ENCODE results near the gene NPLOC4.

DNA sequence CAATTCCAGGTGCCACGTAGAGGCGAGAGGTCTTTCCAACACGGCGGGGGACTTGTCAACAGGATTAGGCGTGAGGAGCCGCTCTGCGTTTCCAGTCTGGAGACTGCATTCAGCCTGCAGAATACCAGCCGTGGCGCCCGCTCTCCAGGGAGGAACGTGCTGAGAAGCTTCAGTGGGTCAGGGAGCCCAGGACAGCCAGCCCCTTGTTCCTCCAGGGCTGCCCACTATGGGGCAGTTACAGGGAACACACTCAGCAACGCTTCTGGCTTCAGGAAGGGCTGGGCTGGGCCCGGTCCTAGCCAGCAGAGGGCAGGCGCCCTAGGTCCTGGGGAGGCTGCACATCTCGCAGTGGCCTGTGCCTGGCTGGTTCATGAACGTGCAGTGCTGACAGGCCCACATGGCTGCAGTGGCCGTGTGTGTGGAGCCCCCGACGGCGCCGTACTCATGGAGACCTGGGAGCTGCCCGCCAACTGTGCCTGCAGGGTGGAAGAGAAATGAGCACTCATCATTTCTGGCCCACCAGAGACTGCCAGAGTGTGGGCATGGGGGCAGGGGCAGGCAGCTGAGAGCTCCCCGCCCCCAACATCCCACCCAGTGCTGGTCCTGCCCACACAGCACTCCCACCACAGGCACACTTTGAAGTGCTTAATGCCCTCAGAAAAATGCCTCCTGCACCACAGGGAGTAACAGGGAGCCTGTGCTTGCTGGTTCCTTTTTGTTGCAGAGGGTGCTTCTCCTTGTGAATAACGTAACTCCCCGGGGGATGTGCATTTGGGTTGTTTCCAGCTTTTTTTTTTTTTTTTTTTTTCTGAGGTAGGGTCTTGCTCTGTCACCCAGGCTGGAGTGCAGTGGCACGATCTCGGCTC is 77.7 kb downstream of the NPLOC4 start:
- TF ChIP-seq, protein P1, sequence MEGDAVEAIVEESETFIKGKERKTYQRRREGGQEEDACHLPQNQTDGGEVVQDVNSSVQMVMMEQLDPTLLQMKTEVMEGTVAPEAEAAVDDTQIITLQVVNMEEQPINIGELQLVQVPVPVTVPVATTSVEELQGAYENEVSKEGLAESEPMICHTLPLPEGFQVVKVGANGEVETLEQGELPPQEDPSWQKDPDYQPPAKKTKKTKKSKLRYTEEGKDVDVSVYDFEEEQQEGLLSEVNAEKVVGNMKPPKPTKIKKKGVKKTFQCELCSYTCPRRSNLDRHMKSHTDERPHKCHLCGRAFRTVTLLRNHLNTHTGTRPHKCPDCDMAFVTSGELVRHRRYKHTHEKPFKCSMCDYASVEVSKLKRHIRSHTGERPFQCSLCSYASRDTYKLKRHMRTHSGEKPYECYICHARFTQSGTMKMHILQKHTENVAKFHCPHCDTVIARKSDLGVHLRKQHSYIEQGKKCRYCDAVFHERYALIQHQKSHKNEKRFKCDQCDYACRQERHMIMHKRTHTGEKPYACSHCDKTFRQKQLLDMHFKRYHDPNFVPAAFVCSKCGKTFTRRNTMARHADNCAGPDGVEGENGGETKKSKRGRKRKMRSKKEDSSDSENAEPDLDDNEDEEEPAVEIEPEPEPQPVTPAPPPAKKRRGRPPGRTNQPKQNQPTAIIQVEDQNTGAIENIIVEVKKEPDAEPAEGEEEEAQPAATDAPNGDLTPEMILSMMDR (IDR thresholded peaks at IDR 0.05), result no peak
- TF ChIP-seq POLR2A (IDR thresholded peaks at IDR 0.05), result no peak
